Activated CD4-positive, alpha-beta T cell treated with anti-CD3 and anti-CD28 coated beads, Interleukin-2, Interleukin-6, amounts not matched to agents 100 ng/mL and 50 ng/mL, durations not matched to agents 16 hours and 8 hours (primary cell): Measurements from ENCODE around the gene MNT.

ENCODE experiments used
- DNase-seq: peaks from one replicate; pipeline ENCODE4 v3.0.0-alpha.2; 2020

MNT gene

GRCh38 chr17:2395258-2396181, 5.3 kb downstream of the MNT start:
- no peak for DNase-seq

- DNase-seq = no peak
These were observed 6.1 kb downstream of the MNT start for GRCh38 chr17:2394775-2395201.

GRCh38 chr17:2393954-2394749, 6.7 kb downstream of the MNT start:
- no peak for DNase-seq

GRCh38 chr17:2393174-2393953, 7.5 kb downstream of the MNT start:
- DNase-seq = peak; percentile 94

- DNase-seq = peak; percentile 98
These were observed 8.3 kb downstream of the MNT start for GRCh38 chr17:2392252-2393173.

GRCh38 chr17:2391597-2392251, 9.1 kb downstream of the MNT start:
- no peak for DNase-seq

- DNase-seq = no peak
These were observed 10.5 kb downstream of the MNT start for GRCh38 chr17:2390199-2390836.

- DNase-seq = no peak
These were observed 12.2 kb downstream of the MNT start for GRCh38 chr17:2388683-2389055.

GRCh38 chr17:2388020-2388682, 12.7 kb downstream of the MNT start:
- DNase-seq = no peak

- no peak for DNase-seq
These were observed 13.5 kb downstream of the MNT start for GRCh38 chr17:2387086-2388019.

GRCh38 chr17:2386400-2387085, 14.3 kb downstream of the MNT start:
- no peak for DNase-seq

GRCh38 chr17:2385240-2386210, 15.3 kb downstream of the MNT start:
- DNase-seq = no peak

GRCh38 chr17:2384439-2385127, 16.3 kb downstream of the MNT start:
- DNase-seq = no peak

- no peak for DNase-seq
These were observed 17.2 kb downstream of the MNT start for GRCh38 chr17:2383628-2384167.

- no peak for DNase-seq
These were observed 19.8 kb downstream of the MNT start for GRCh38 chr17:2380950-2381649.
